ENCODE measurements around the gene PTPRN. TPM values are rescaled to one million over a fixed set of nuclear protein-coding genes. Genes with fewer than 3 reads are reported as not detected.

PTPRN gene
- total RNA-seq, 1 experiment from 2014 or later: 0.30 TPM

DNA sequence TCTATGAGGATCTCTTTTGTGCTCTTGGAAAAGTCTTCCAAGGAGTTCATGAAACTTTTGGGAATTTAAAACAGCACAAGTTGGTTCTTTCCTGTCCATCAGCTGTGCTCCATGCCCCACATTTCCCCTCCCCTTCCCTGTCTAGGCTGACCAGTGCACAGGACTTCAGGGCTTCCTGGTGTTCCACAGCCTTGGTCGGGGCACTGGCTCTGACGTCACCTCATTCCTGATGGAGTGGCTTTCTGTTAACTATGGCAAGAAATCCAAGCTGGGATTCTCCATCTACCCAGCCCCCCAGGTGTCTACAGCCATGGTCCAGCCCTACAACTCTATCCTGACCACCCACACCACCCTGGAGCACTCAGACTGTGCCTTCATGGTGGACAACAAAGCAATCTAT is 38.2 kb downstream of the PTPRN start:
- no peaks in the 10 kb centered on the region for H3K9me3 ChIP-seq (ENCODE audit: low read depth, low read length, poor library complexity, severe bottlenecking)
- CTCF ChIA-PET: no interaction called here
- no peak overlapping the region for H3K4me3 ChIP-seq (ENCODE audit: low read depth, low read length, poor library complexity, severe bottlenecking)
- no peak overlapping the region for H3K27ac ChIP-seq (ENCODE audit: low read depth, low read length, poor library complexity, severe bottlenecking)
- TF ChIP-seq EZH2 (IDR thresholded peaks at IDR 0.05; ENCODE audit: borderline replicate concordance, low read depth, low read length, poor library complexity, severe bottlenecking) (no peak), CTCF (conservative IDR thresholded peaks at IDR 0.05; ENCODE audit: low read depth, low read length) (no peak)
- no peaks in the 10 kb centered on the region for H3K4me1 ChIP-seq (ENCODE audit: insufficient read depth, low read length, poor library complexity, severe bottlenecking)
- no peak for DNase-seq (ENCODE audit: low spot score)
- intact Hi-C loops (cut with micrococcal nuclease; ENCODE audit: unreplicated experiment): no loop called here
- POLR2A ChIA-PET (ENCODE audit: low non-redundant PET): no interaction called here
- no peaks in the 10 kb centered on the region for H3K27me3 ChIP-seq (replicated peaks; ENCODE audit: insufficient read depth, low read depth, low read length, poor library complexity)
- no peaks in the 10 kb centered on the region for H3K36me3 ChIP-seq (ENCODE audit: insufficient read depth, low read length, poor library complexity, severe bottlenecking)
- no TSS peak for BruUV-seq (replicated peaks)

GRCh38 chr2:219270055-219270372 is 39.2 kb downstream of the PTPRN start:
- POLR2A ChIA-PET (ENCODE audit: low non-redundant PET): no interaction called here
- H3K27ac ChIP-seq (ENCODE audit: low read depth, low read length, poor library complexity, severe bottlenecking): no peak overlapping the region

GRCh38 chr2:219269362-219270054 is 39.7 kb downstream of the PTPRN start:
- CTCF ChIA-PET: no interaction called here
- TF ChIP-seq EZH2 (IDR thresholded peaks at IDR 0.05; ENCODE audit: borderline replicate concordance, low read depth, low read length, poor library complexity, severe bottlenecking) (no peak), CTCF (conservative IDR thresholded peaks at IDR 0.05; ENCODE audit: low read depth, low read length) (no peak)
- no peaks in the 10 kb centered on the region for H3K27me3 ChIP-seq (replicated peaks; ENCODE audit: insufficient read depth, low read depth, low read length, poor library complexity)
- no TSS peak for BruUV-seq (replicated peaks)
- H3K36me3 ChIP-seq (ENCODE audit: insufficient read depth, low read length, poor library complexity, severe bottlenecking): no peaks in the 10 kb centered on the region
- H3K9me3 ChIP-seq (ENCODE audit: low read depth, low read length, poor library complexity, severe bottlenecking): no peaks in the 10 kb centered on the region
- no peak overlapping the region for H3K27ac ChIP-seq (ENCODE audit: low read depth, low read length, poor library complexity, severe bottlenecking)
- H3K4me1 ChIP-seq (ENCODE audit: insufficient read depth, low read length, poor library complexity, severe bottlenecking): no peaks in the 10 kb centered on the region
- DNase-seq (ENCODE audit: low spot score): no peak
- intact Hi-C loops (cut with micrococcal nuclease; ENCODE audit: unreplicated experiment): no loop called here
- H3K4me3 ChIP-seq (ENCODE audit: low read depth, low read length, poor library complexity, severe bottlenecking): no peak overlapping the region
- POLR2A ChIA-PET (ENCODE audit: low non-redundant PET): no interaction called here

More at GRCh38 chr2:219270055-219270372, 39.2 kb downstream of the PTPRN start:
- BruUV-seq (replicated peaks): no TSS peak
- Histone ChIP-seq H3K4me1 (ENCODE audit: insufficient read depth, low read length, poor library complexity, severe bottlenecking) (no peaks in the 10 kb centered on the region), H3K36me3 (ENCODE audit: insufficient read depth, low read length, poor library complexity, severe bottlenecking) (no peaks in the 10 kb centered on the region), H3K4me3 (ENCODE audit: low read depth, low read length, poor library complexity, severe bottlenecking) (no peak overlapping the region), H3K27me3 (replicated peaks; ENCODE audit: insufficient read depth, low read depth, low read length, poor library complexity) (no peaks in the 10 kb centered on the region), H3K9me3 (ENCODE audit: low read depth, low read length, poor library complexity, severe bottlenecking) (no peaks in the 10 kb centered on the region)
- CTCF ChIA-PET: no interaction called here
- intact Hi-C loops (cut with micrococcal nuclease; ENCODE audit: unreplicated experiment): no loop called here
- DNase-seq (ENCODE audit: low spot score): no peak
- TF ChIP-seq CTCF (conservative IDR thresholded peaks at IDR 0.05; ENCODE audit: low read depth, low read length) (no peak), EZH2 (IDR thresholded peaks at IDR 0.05; ENCODE audit: borderline replicate concordance, low read depth, low read length, poor library complexity, severe bottlenecking) (no peak)
